Stimulated activated naive CD8-positive, alpha-beta T cell treated with anti-CD3 and anti-CD28 coated beads, Interleukin-15, Interleukin-2, amounts not matched to agents 100 U/mL and 50 U/mL, for 24 hours (primary cell): ENCODE measurements around the gene SLC35B2.
"Not testable (repeated sequence)": the region's sequence is repeated elsewhere in the genome, so short reads cannot be mapped to it uniquely, and the experiment has no call there.

Source experiments
- ATAC-seq: fragments of 150-1000 bp; cut with Tn5 transposase; one replicate; pipeline ENCODE4 v1.10.0; 2021
- DNase-seq: peaks from one replicate; pipeline ENCODE4 v3.0.0; 2021

Gene SLC35B2

DNA sequence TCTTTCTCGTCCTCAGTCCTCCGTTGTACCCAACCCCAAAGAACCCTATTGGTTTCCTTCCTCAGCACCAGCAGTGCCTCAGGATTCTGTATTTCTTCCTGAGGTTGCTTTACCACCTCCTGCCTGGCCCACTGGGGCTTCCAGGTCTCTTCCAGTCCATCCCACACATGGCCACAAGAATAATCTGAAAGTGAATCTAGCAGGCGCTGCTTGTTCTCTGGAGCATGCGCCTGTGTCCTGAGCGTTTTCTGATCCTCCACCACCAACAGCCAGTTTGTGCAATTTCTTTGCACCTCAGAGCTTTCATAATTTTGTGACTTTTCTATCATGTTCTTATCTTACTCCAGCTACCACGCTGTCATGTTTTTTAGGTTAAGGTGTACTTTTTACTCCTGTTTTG, 22.1 kb downstream of the SLC35B2 start:
- ATAC-seq (no peak), DNase-seq (no peak)

DNA sequence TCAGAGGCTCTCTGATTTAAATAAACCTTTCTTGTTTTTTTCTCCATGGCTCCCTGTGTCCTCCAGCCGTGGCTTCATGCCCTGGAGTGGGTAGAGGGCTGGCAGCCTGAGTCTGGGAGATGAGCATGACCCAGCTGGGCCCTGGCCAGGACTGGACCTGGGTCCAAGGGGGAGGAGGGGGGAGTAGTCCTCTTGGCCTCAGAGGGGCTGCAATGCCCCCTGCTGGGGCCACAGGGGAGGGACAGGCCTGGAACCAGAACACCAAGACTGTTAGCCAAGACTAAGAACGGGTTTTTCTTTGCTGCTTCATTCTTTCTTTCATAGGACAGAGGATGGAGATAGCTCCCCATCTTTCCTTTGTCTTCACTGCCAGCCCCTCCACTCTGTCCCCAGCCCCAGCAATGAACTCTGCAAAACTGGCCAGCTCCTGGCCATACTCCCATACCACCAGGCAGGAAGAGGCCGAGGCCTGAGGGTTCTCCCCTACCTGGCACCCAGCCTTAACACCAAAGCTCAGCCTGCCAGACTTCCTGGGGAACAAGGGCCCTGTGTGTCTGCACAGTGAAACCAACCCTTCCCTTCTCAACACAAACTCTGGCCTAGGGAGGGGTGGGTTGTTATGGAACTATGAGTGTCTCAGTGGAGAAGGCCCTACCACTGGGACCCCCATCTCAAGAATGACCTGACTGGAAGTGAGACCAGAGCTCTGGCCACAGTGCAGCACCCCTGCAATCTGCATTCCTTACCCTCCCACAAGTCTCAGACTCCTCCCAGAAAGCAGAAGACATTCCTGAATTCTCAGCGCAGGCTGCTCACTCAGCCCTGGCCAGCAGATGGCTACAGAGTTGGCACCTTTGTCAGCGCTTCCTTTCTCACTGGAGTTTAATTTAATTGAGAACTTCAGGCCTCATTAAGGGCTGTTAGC, 23.0 kb downstream of the SLC35B2 start:
- peak; percentile 43 for DNase-seq
- no peak for ATAC-seq

DNA sequence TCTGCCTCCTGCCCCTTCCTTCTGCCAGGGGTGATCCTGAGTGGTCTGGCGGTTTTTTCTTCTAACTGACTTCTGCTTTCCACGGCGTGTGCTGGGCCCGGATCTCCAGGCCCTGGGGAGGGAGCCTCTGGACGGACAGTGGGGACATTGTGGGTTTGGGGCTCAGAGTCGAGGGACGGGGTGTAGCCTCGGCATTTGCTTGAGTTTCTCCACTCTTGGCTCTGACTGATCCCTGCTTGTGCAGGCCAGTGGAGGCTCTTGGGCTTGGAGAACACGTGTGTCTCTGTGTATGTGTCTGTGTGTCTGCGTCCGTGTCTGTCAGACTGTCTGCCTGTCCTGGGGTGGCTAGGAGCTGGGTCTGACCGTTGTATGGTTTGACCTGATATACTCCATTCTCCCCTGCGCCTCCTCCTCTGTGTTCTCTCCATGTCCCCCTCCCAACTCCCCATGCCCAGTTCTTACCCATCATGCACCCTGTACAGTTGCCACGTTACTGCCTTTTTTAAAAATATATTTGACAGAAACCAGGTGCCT, 23.7 kb downstream of the SLC35B2 start:
- DNase-seq: no peak
- ATAC-seq: no peak

DNA sequence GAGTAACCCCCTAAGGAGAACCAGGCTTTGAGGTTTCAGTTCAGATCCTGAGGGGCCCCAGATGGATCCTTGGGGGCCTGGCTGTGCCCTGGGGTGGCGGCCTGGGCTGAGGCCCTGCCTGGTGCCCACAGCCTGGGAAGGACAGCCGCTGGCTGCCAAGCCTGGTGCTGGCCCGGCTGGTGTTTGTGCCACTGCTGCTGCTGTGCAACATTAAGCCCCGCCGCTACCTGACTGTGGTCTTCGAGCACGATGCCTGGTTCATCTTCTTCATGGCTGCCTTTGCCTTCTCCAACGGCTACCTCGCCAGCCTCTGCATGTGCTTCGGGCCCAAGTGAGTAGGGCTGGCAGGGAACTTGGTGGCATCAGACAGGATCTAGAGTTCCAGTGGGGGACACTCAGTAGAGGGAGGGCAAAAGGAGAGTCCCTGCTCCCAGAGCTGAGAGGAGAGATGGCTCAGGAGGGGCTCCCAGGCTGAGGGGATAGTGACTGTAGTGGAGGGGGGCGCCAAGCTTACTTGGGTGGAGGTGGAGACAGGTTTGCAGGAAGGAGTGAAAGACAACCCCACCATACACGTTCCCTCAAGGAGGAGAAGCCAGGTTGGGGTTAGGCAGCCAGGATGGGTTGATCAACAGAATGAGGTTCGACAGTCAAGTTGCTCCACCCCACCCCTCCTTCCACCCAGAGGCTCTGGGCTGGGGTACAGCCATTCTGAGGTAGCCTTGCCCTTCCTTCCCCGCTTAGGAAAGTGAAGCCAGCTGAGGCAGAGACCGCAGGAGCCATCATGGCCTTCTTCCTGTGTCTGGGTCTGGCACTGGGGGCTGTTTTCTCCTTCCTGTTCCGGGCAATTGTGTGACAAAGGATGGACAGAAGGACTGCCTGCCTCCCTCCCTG, 24.4 kb downstream of the SLC35B2 start:
- ATAC-seq (no peak), DNase-seq (no peak)

DNA sequence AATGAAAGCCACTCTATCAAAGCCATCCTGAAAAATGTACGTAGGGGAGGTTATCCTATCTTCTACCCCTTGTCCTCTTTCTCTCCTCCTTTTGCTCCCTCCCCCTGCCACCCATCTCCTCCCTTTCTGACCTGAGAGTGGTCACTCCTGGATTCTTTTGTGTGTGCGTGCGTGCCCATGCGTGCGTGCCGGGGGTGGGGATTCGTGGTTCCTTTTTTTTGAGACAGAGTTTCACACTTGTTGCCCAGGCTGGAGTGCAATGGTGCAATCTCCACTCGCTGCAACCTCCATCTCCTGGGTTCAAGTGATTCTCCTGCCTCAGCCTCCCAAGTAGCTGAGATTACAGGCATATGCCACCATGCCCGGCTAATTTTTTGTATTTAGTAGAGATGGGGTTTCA, 25.9 kb downstream of the SLC35B2 start:
- not testable (repeated sequence) for DNase-seq, ATAC-seq

DNA sequence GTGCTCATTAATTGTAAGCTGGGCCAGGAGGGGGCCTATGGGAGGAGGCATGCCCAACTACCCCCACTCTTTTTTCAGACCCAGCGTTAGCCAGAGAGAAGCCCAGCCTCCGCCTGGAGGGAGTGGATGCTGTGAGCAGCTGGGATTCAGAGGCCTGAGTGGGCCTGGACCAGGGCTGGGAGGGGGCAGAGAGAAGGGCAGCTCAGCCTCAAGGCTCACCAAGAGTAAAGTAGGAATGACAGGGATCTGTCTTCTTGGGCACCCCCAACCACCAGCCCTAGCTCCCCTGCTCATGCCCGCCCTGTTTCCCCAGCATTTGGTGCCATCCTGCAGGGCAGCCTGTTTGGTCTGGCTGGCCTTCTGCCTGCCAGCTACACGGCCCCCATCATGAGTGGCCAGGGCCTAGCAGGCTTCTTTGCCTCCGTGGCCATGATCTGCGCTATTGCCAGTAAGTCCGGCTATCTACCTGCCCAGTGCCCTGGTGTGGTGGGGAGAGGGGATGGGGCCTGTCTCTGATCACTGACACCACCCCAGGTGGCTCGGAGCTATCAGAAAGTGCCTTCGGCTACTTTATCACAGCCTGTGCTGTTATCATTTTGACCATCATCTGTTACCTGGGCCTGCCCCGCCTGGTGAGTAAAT, 27.2 kb downstream of the SLC35B2 start:
- ATAC-seq (no peak), DNase-seq (no peak)

DNA sequence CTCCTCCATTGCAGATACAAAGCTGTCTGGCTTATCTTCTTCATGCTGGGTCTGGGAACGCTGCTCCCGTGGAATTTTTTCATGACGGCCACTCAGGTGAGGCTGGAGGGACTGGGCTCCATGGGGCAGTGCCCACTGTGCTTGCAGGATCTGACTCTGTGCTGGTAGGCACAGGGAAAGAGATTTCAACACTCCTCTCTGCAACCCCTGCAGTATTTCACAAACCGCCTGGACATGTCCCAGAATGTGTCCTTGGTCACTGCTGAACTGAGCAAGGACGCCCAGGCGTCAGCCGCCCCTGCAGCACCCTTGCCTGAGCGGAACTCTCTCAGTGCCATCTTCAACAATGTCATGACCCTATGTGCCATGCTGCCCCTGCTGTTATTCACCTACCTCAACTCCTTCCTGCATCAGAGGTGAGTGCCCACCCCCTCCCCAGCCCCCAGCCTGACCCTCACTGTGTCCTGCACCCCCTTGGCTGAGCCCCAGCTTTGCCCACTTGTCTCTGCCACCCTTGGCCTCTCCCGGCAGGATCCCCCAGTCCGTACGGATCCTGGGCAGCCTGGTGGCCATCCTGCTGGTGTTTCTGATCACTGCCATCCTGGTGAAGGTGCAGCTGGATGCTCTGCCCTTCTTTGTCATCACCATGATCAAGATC, 27.8 kb downstream of the SLC35B2 start:
- no peak for ATAC-seq
- DNase-seq: no peak

DNA sequence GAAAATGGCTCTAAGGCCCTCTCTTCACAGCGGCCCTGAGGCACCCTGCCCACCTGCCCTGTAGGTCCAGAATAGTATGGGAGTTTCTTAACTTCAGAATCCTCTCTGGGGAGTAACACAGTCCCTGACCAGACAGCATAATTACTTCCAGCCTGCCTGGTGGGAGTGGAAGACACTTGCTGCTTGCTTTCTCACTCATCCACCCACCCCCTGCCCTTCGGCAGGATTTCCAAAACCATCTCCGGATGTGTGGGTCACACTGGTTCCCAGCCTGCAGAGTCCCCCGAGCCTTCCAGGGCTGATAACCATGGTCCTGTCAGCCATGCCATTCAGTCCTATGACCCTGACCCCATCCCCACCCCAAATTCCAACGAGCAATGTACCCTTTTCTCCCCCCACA, 28.5 kb downstream of the SLC35B2 start:
- DNase-seq (no peak), ATAC-seq (no peak)

DNA sequence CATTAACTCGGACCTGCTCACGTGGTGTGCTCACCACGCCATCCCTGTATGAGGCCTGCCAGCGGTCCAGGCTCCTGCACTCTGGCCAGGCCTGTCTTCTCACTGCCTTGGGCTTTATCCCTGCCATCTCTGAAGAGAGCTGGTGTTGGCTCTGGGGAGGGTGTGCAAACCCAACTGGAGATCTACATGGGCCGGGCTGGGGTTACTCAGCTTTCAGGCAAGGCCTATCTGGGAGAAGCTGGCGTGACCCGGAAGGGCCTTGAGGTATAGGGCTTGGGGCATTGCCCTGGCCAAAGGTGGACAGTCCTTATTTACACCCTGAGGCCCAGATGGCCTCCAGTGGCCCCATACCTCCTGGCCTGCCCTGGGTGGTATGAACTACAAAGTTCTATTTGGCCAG, 28.9 kb downstream of the SLC35B2 start:
- ATAC-seq: no peak
- no peak for DNase-seq

DNA sequence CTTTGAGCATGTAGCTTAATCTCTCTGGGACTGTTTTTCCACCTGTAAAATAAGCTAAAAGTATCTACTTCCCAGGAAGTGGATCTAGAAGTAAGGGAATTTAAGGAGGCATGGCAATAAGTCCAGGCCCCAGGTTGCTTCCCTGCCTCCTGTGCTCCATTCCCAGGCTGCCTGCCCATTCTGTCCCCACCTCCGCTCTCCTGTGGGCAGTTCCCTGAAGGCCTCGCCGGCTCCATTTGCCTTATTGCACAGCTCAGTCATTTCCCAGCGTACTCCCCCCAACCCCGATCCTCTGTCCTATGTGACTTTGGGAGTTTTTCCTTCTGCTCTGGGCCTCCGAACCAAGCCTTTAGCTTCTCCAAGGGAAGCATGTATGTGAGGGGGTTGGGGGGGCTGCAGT, 29.3 kb downstream of the SLC35B2 start:
- DNase-seq: no peak

DNA sequence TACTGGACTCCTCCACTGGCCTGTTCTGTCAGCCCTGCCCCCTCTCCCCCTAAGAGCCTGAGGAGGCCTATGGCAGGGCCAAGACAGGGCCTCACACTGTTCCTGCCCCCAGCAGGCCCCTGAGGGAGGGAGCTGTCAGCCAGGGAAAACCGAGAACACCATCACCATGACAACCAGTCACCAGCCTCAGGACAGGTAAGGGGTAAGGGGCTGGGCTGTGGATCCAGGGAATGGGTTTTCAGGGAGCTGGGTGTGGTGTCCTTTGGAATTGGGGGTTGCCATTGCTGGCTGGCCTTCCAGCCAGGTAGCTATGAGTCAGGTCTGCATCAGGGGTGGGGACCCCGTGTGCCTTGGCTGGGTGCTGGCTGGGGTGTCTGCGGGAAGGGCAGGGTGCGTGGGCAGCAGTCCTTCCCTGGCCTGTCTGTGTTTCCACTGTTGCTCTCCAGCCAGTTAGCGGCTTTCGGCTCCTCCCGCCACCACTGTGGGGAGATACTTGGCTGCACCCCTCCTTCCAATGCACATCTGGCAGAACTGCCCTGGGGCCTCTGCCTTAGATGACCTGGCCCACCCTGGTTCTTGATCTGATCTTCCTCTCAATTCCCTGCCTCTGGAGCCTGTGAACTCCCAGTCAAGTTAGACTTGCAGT, 30.1 kb downstream of the SLC35B2 start:
- no peak for DNase-seq
- no peak for ATAC-seq

More for the DNA sequence above, 29.3 kb downstream of the SLC35B2 start:
- ATAC-seq: no peak

DNA sequence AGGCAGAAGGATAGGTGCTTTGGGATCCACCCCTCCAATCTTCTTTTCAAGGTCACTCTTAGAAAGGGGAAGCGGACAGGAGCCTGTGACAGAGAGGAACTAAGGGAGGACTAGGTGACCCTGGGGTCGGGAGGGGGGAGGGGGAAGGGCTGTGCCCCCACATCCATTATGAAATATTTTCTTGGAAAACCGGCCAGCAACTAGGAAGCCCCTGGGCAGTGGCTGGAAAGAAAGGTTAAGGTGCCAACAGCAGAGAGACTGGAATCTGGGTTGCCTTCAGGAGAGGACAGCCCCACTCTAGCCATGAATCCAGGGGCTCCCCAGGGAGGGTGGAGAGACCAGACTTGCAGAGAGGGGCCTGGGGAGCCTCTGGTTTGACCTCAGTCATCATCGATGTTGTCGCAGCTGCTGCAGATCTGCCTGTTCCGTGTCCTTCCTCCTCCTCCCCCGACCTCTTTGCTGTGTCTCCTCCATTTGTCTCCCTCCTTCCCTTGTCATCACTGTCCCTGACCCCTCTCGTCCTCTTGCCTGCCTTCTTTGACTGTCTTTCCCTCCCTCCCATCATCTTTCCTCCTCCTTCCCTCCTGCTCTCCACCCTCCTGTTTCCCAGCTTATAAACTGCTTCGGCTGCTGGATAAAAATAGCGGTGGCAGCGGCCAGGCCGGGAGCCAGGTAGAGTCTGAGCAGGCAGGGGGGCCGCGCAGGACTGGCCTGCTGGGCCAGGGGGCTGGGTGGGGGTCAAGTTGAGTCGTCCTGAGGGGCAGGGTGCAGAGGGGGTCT, 30.8 kb downstream of the SLC35B2 start:
- ATAC-seq (no peak), DNase-seq (no peak)

DNA sequence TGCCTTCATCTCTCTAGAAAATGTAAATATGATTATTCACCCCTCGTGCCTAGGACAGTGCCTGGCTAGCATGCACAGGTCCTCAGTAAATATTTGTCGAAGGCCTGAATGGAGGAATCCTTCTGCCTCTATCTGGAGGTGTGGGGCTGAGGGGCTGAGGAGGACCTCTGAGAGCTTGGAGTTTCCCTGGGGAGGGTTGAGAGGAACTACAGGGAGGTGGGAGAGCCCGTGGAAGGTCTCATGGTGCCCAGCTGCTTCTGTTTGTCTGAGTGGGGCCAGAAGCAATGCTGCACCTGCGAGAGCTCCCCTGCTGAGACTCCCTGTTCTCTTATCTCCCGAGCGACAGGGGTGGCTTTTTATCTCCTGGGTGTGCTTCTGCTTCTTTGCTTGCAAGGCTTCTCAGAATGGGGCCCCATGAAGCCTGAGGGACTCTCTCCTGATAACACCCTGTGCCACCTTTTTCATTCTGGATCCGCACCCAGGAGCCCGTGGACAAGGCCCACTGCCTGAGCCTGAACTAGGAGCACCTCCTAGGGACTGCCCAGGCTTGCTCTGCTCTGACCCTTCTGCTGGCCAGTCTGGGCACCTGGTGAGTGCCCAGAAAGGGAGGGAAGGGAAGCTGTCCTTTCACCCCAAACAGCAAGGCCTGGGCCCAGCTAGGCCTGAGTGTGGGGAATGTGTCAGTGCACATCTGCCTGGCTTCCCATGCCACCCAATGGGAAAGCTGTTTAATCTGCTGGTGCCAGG, 31.6 kb downstream of the SLC35B2 start:
- no peak for DNase-seq
- ATAC-seq: no peak

DNA sequence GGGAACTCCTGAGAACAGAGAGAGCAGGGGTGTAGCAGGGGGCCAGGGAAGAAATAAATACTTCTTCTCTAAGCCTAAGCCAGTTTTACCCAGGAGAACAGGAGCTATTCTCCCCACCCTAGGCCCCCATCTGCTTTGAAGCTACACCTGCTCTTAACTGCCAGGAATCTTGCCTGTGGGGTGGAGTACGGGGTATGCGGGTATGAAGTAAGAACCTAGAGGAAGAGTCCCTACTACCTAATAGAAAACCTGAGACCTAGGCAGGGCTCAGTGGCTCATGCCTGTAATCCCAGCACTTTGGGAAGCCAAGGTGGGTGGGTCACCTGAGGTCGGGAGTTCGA, 32.4 kb downstream of the SLC35B2 start:
- no peak for DNase-seq
- no peak for ATAC-seq

DNA sequence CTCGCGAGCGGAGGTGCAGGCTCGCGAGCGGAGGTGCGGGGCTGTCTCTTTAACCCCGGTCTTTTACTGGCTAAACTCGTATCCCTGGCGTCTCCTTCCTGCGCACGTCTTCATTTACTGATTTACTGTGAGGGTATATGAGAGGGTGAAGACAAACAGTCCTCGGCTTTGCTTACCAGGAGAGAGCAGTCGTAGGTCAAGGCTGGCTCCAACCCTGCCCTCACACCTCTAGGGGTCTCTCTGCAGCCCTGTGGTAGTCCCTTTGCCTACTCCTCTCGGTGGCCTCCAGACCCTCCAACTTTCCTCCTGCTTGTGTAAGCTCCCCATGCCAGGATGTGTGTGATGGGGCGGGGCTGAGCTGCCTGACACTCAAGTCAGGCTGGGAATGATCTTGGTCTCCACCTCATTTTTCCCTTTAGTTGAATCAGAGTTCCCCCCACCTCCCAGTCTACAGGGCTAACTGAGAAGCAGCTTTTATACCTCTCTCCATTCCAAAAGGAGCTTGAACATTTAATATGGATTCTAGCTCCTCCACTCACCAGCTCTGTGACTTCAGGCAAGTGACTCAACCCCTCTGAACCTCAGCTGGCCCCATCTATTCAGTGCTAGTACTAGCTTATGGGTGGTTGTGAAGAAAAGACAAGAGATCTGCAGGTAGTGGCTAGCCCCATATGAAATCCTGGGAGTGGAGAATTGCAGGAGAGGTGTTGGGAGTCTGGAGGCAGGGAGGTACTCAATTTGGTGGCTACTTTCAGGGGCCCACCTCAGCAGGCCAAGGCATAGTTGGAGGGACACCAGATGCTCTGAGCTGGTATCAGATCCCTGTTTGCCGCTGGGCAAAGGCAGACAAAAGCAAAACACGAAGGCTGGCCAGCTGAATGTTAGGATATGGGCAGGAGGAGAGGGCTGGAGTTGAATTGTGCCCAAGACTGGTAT, 33.0 kb downstream of the SLC35B2 start:
- DNase-seq (peak; percentile 24), ATAC-seq (no peak)

DNA sequence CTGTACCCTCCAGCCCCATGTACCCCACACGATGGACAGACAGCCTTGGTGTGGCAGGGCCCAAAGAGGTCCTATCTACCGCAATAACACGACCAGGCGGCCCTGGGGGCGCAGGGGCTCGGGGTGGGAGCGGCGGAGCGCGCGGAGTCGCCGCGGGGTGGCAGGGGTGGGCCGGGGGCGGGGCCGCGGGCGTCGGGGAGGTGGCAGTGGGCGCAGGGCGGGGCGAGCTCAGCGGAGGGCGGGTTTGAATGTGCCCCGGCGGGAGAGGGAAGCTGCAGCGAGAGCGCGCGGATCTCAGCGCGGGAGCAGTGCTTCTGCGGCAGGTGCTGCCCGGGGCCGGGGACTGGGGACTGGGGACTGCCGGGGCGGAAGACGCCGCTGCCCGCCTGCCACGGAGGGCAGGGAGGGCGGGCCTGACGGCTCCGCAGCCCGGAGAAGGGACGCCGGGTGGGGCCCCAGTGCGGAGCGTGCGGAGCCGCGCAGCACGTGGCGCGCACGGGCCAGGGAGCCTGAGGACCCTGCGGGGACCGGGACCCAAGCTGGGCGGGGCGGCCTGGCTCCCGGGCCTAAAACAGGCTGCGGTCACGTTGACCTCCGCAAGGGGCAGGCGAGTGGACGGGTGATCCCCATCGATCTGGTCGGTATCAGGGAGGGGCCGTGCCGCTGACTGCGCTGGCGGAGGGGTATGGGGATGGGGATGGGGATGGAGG, 33.9 kb downstream of the SLC35B2 start, which contains the start of gene SLC29A1:
Gene SLC29A1 (plus strand): TSS at position 277 of the 710 bp plus-strand sequence. CDS start 3,719 bp downstream, outside the sequence.
- peak; percentile 91 for DNase-seq
- ATAC-seq: peak; percentile 70

DNA sequence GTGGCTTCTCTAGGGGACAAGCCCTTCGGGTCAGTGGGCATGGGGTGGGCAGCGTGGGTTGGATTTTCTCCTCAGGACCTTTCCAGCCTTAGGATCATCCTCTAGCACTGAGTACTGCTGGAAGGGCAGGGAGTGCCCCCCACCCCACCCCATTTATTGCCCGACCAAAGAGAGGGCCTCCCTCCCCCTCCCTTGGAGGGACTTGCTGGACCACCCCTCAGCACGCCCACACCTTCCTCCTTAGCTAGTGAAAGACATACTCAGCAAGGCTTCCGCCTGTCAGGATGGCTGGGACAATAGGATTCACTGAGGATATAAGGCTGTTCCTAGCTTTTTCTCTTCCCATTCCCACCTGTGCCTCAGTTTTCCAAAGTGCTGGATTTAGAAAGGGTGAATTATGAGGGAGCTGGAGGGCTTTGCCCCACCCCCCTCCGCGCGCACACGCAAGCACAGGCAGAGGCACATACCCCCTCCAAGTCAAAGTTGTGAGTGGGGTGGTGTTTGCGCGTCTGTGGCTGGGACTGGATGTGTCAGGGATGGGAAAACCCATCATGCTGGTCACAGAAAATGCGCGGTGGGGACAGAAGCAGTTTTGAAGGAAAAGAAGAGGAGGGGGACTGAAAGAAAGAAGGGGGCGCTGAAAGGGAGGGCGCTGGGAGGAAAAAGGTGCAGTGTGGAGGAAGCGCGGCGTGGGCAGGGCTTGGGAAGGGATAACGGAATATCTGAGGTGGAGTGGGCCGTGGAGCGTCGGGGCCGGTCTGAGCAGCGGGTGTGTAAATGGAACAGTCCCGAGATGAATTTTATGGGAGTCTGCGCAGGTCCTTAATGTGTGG, 34.6 kb downstream of the SLC35B2 start:
- ATAC-seq: peak; percentile 11
- DNase-seq: peak; percentile 38
